Activated naive CD4-positive, alpha-beta T cell (primary cell): ENCODE measurements around the gene ADORA2B.
"Not testable (repeated sequence)": the region's sequence is repeated elsewhere in the genome, so short reads cannot be mapped to it uniquely, and the experiment has no call there.

ENCODE experiments used
- DNase-seq, 4 experiments: peaks; one replicate each; lab custom pipeline; 2025; lab: John Stamatoyannopoulos, UW

ADORA2B gene

DNA sequence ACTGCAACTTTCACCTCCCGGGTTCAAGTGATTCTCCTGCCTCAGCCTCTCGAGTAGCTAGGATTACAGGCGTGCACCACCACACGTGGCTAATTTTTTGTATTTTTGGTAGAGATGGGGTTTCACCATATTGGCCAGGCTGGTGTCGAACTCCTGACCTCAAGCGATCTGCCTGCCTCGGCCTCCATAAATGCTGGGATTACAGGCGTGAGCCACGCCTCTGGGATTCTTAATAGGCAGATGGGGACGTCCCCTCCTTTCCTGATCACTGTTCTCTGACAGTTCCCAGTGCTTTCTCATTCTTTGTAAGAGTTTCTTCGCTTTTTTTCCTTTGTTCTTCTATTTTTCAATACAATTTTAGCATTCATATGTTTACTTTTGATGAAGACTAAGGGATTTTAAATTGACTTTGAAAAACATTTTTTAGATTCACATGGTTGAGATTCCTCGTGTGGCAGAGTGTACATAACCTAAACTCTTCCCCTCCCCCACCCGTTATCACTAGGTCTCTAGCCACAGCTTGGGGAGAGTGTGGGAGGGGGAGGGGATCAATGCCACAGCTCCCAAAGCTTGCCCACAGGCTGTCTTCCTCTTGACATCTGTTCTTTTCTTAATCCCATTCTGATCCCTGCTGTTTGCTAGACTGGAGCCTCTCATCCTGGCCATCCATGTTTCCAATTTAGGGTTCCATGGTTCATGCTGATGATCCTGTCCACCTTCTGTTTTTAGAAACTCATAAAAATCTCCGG, 11.0 kb downstream of the ADORA2B start:
- DNase-seq: no peak

DNA sequence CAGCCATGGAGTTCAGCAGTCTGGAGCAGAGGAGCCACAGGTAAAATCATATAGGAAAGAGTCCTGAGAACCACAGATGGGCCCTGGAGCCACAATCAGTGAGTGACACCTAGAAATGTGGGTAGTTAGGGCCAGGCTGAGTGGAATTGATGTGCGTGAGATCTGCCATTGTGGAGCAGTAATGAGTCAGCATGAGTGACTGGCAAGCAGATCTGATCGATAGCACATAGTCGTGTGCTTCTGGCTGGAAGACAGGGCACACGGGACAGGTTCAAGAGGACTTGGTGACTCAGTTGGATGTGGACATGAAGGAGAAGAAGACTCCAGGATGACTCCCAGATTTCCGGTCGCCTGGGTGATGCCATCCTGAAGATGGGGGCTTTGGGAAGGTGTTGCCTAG, 12.3 kb downstream of the ADORA2B start:
- no peak for DNase-seq

DNA sequence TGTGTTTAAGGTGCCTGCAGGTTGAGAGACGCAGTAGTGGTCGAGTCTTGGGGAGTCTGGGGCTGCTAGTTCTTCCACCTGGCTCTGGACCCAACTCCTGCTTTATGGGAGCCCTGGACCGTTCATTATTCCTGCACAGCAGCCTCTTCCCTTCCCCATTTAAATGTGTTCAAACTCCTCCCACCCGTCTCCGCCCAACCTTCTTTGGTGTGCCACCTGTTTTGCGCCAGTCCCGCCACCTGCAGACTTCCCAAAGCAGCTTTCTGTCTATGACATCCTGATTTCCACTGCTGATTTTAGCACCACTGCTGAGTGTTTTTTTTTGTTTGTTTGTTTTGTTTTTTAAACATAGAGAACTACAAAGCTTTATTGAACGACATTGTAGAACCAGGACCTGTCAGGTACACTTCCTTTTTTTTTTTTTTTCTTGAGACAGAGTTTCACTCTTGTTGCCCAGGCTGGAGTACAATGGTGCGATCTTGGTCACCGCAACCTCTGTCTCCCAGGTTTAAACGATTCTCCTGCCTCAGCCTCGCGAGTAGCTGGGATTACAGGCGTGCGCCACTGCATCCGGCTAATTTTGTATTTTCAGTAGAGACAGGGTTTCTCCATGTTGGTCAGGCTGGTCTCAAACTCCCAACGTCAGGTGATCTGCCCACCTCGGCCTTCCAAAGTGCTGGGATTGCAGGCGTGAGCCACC, 12.8 kb downstream of the ADORA2B start:
- DNase-seq: no peak

DNA sequence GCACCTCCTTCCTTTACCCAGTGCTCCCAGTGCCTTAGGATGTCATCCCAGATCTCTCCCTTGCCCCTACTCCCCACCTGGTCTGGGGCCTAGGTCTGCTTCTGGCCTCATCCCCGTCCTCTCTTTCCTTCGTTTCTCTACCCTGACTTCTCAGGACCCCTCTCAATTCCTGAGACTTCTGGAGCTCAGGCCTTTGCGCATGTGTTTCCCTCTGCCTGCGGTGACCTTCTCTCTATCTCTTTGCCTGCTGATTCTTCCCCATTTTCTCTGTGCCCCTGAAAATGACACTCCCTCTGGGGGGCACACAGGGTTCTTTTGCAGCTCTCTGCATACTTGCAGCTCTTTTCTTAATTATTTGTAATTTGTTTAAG, 13.5 kb downstream of the ADORA2B start:
- DNase-seq: no peak

DNA sequence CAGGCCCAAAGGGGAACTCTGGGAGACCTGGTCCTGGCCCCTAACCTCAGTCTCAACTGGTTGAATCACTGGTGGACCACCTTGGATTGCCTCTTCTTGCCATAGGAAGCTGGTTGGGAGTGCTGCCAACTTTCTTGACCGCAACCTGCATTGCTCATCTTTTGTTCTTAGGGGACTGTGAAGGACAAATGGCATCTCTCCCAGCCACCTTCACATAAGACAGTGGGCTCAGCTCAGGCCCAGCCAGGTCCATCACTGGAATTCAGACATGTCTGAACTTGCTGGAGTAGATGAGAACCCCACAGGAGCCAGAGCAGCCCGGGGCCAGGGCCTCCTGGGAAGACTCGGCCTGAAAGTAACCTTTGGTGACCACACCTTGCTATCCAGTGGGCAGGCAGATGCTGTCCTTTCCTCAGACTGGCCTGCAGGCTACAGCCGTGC, 18.8 kb downstream of the ADORA2B start:
- DNase-seq: no peak

GRCh38 chr17:15965528-15965927, 20.6 kb downstream of the ADORA2B start:
- DNase-seq: no peak

GRCh38 chr17:15966183-15966878, 21.4 kb downstream of the ADORA2B start:
- no peak for DNase-seq

- DNase-seq: no peak
Observed at GRCh38 chr17:15966879-15967248, 21.9 kb downstream of the ADORA2B start.

DNA sequence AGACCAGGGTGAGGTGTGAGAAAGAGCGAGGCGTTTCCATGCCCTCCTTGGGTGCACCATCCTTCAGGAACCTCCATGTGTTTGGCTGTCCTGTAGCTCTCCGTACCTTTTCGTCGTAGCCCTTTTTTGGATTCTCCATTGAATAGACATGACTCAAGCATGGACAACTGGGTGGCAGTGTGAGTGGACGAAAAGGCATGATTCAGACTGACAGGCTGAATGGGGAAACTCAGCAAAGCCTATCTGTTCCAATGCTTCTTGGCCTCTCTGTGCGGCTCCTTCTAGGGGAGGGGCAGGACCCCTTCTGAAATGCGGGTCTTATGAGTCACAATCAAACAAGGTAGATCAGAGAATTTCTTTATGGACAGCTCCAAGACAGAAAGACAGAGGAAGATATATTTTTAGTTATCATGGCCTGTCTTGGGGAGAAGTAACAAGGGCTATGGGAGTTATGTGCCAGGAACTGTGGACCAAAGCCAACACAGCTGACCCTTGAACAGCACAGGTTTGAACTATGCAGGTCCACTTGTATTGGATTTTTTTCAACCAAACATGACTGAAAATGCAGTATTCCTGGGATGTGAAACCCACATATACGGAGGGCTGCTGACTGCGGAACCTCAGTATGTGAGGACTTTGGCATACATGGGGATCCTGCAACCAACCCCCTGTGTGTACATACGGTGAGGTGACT, 22.9 kb downstream of the ADORA2B start:
- no peak for DNase-seq

DNA sequence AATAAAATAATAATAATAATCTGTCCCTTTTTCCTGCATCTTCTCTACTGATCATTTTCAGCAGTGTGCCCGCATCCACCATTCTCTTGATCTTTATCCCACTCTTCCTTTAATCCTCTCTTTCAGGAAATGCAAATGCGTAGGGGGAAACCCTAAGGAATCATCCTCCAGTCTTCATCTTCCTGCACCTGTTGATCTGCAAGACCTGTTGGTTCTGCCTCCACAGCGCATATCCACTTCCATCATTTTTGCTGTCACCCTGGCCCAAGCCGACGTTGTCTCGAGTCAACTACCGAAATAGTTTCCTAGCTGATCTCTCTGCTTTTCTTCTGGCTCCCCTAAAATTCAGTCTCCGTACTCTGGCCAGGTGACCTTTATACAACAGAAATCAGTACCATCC, 24.5 kb downstream of the ADORA2B start:
- no peak for DNase-seq

DNA sequence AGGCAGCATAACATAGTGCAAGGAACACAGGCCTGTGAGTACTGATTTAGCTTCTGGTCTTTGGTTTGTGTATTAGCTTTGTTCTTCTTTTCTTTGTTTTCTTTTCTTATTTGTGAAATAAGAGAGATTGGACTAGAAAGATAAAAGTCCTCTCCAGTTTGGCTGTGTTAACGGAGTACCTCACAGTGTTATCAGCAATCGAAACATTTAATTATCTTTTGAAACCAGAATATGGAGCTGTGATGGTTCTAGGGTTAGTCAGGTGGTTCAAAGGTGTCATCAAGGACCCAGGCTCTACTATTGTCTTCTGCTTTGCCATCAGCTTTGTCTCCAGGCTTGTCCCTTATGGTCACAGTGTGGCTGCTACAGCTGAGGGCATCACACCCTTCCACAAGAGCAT, 25.6 kb downstream of the ADORA2B start:
- DNase-seq: no peak

GRCh38 chr17:15971098-15971678, 26.3 kb downstream of the ADORA2B start:
- no peak for DNase-seq

DNA sequence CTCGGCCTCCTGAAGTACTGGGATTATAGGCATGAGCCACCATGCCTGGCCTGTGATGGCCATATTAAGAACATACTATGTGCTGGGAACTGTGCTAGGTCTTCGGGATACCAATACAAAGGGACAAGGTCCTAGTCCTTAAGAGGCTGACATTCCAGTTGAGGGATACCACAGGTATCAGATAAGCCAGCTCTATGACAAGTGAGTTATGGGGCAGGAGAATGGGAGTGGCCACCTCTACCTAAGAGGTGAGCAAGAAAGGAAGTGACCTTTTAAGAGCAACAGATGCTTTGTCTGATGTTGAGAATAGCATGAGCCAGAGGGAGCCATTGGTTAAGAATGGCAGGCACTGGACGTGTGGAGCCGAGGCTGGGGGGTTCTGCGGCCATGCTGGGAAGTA, 27.0 kb downstream of the ADORA2B start:
- no peak for DNase-seq

GRCh38 chr17:15972497-15972951, 27.6 kb downstream of the ADORA2B start:
- DNase-seq: no peak

- DNase-seq: no peak
Observed at GRCh38 chr17:15973016-15973415, 28.1 kb downstream of the ADORA2B start.

- no peak for DNase-seq
Observed at GRCh38 chr17:15973834-15974233, 28.9 kb downstream of the ADORA2B start.

DNA sequence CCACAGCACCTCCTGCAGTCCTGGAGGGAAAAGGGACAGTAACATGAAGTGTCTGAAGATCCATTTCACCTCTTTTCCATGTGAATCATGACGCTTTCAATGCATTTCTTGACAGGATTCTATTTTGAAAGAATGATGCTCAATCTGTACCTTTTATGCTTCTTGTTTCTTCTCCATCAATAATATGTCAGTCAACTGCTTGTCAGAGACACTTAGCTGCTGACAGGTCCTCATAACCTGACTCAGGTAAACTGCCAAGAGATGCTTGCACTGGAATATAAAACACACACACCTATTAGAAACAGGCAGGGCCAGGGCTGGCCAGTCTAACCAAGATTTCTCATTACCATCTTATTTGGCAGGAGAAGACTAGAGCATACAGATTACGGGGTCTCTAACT, 33.0 kb downstream of the ADORA2B start:
- DNase-seq: no peak

- DNase-seq: no peak
Observed at GRCh38 chr17:15978606-15979005, 33.7 kb downstream of the ADORA2B start.

DNA sequence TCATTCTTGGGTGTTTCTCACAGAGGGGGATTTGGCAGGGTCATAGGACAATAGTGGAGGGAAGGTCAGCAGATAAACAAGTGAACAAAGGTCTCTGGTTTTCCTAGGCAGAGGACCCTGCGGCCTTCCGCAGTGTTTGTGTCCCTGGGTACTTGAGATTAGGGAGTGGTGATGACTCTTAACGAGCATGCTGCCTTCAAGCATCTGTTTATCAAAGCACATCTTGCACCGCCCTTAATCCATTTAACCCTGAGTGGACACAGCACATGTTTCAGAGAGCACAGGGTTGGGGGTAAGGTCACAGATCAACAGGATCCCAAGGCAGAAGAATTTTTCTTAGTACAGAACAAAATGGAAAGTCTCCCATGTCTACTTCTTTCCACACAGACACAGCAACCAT, 34.1 kb downstream of the ADORA2B start:
- not testable (repeated sequence) for DNase-seq

DNA sequence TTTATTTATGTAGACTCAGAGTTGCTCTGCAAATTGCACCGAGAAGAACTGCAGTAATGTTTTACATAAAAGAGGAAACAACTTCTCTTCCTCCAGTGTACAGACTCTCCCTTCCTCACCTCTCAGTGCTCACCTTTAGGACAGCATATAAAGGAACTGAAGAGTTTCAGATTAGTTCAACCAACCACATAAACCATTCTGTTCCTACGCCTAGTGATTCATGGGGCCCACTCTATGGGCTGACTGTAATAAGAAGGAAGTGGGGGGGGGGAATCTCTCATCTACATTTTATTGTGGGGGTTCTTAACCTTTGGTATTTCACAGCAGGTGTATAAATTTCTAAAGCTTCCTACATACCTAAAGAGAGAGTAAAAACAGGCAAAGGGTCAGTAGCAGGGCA, 36.3 kb downstream of the ADORA2B start:
- DNase-seq: no peak

DNA sequence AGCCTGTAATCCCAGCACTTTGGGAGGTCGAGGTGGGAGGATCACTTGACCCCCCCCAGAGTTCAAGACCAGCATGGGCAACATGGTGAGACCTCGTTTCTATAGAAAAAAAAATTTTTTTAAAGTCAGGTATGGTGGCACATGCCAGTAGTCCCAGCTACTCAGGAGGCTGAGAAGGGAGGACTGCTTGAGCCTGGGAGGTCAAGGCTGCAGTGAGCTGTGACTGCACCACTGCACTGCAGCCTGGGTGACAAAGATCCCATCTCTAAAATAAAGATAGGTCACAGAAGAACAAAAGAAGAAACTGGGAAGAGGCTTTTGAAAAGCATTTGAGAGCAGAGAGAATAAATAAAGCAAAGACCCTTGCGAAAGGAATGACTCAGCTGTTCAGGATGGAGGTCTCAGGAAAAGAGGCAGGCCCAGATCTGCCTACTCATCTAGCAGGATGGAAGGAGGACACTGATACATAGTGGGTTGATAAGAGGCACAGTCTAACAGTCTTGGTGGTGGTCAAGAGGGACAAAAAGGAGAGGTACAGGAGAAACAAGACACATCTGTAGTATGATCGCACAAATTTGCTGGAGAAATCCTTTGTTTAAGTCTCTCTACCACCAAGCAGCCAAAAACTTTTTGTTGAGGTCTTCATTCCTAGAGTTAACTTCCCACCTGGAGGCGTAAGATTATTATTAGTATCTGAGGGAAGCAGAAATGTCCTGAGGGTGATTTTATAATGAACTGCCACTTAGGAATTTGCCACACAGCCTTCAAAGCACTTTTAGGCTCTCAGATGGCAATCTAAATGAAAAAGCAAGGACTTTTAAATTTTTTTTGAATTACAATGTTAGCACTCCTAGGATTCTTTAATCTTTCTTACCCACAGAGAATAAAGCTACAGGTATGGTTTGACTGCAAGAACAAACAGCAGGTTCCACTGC, 37.0 kb downstream of the ADORA2B start:
- no peak for DNase-seq
